Lung (tissue), 12 donors: ENCODE measurements around the gene VAT1L. TPM values are rescaled to one million over a fixed set of nuclear protein-coding genes. Genes with fewer than 3 reads are reported as not detected.

Source experiments
- ATAC-seq: fragments of 200-7000 bp; cut with Tn5 transposase; one replicate; pipeline ENCODE4 v1.9.1; 2020; ENCODE audit warnings: moderate number of reproducible peaks; ENCODE audit not compliant: insufficient read depth, low FRiP score
- DNase-seq, 3 donors: peaks; one replicate each; pipeline ENCODE4 v3.0.0-alpha.2; 2013 to 2017
- H3K27ac ChIP-seq, 2 donors: one replicate each; pipeline ENCODE4 v1.5.1; 2013; ENCODE audit warnings: mild to moderate bottlenecking in 2 of 2, moderate library complexity in 2 of 2, control low read depth in 1 of 2, inconsistent platforms in 1 of 2, low read depth in 1 of 2, low read length in 1 of 2
- H3K27me3 ChIP-seq, 3 donors: one replicate each; pipeline ENCODE4 v1.5.1; 2013; ENCODE audit warnings: low read length in 2 of 3; ENCODE audit not compliant: control insufficient read depth in 3 of 3, insufficient read depth in 3 of 3
- H3K36me3 ChIP-seq, 4 donors: one replicate each; pipeline ENCODE4 v1.5.1; 2013; ENCODE audit warnings: low read length in 4 of 4, mild to moderate bottlenecking in 1 of 4, moderate library complexity in 1 of 4; ENCODE audit not compliant: control insufficient read depth in 4 of 4, insufficient read depth in 4 of 4
- H3K4me1 ChIP-seq, 5 donors: one replicate each; pipeline ENCODE4 v1.5.1; 2013; ENCODE audit warnings: low read length in 5 of 5, mild to moderate bottlenecking in 2 of 5, moderate library complexity in 1 of 5; ENCODE audit not compliant: control insufficient read depth in 5 of 5, insufficient read depth in 5 of 5
- H3K4me3 ChIP-seq: one replicate; pipeline ENCODE4 v1.5.1; 2013; ENCODE audit warnings: mild to moderate bottlenecking, control low read depth, moderate library complexity
- H3K9ac ChIP-seq, 2 donors: one replicate each; pipeline ENCODE4 v1.5.1; 2013; ENCODE audit warnings: low read length in 2 of 2, control low read depth in 1 of 2; ENCODE audit not compliant: insufficient read depth in 1 of 2
- H3K9me3 ChIP-seq, 4 donors: one replicate each; pipeline ENCODE4 v1.5.1; 2013; ENCODE audit warnings: low read length in 3 of 4, mild to moderate bottlenecking in 1 of 4, moderate library complexity in 1 of 4; ENCODE audit not compliant: control insufficient read depth in 4 of 4, insufficient read depth in 3 of 4
- CTCF ChIP-seq: IDR thresholded peaks from 2 replicates; pipeline ENCODE4 v1.5.1; 2012; ENCODE audit warnings: mild to moderate bottlenecking; ENCODE audit errors: control extremely low read depth, extremely low read depth
- WGBS, 2 donors: extraction: QIAGEN DNeasy Blood & Tissue Kit; methylation state at CpG; one replicate each; pipeline ENCODE4 v1.1.7; 2013; 5-methylcytosine and 5-hydroxymethylcytosine counted together
- polyA plus RNA-seq, 2 donors: library from polyadenylated mRNA; stranded (reverse); fragments of 200-250 nt; gene quantifications; one replicate each; pipeline ENCODE4 v1.2.1, GENCODE V29; 2013
- total RNA-seq, 2 donors: library from RNA; depleted of rRNA in 1 of 2; stranded (reverse); fragments of >200 nt in 1 of 2; gene quantifications; one replicate each; pipeline ENCODE4 v1.2.1, GENCODE V29; 2014 to 2021
- donor health status: control.
- donor health status: control.
- donor health status: Bipolar disorder and iron deficiency.
- donor health status: healthy.
- donor health status: DM: yes; HTN: yes; CAD: no.

VAT1L gene
- total and polyA plus RNA-seq, 4 donors, result 0.14 to 3.3 (median 0.26) TPM

- no peak for TF ChIP-seq CTCF
- peaks cover 0 to 1% (median 0%) of the 10 kb centered on the region in 5 donors for H3K4me1 ChIP-seq
- H3K27me3 ChIP-seq, result peaks cover 0 to 4% (median 0%) of the 10 kb centered on the region in 3 donors
- no peaks in the 10 kb centered on the region for H3K9me3 ChIP-seq
- no peak overlapping the region for H3K4me3 ChIP-seq
- H3K27ac ChIP-seq, result no peak overlapping the region
- 26 to 28% methylated on average over 2 of the region's 2 CpGs for WGBS, 2 donors
- H3K9ac ChIP-seq, result no peak overlapping the region
- DNase-seq (peak in 2 of 3 donors; percentile 16 to 35), ATAC-seq (no peak)
- H3K36me3 ChIP-seq, result no peaks in the 10 kb centered on the region
Observed at GRCh38 chr16:77951788-77952187, 163.4 kb downstream of the VAT1L start.

- DNase-seq, result peak in 2 of 3 donors; percentile 38
- no peak overlapping the region for H3K4me3 ChIP-seq
- H3K36me3 ChIP-seq, result no peaks in the 10 kb centered on the region
- WGBS, 2 donors, result 81 to 84% methylated on average over 8 of the region's 8 CpGs
- H3K27me3 ChIP-seq, result peaks cover 0 to 4% (median 0%) of the 10 kb centered on the region in 3 donors
- H3K27ac ChIP-seq, result no peak overlapping the region
- peaks cover 0 to 1% (median 0%) of the 10 kb centered on the region in 5 donors for H3K4me1 ChIP-seq
- TF ChIP-seq CTCF, result no peak
- H3K9me3 ChIP-seq, result no peaks in the 10 kb centered on the region
- ATAC-seq, result no peak
- H3K9ac ChIP-seq, result no peak overlapping the region
Observed at GRCh38 chr16:77955127-77955526, 166.8 kb downstream of the VAT1L start.

GRCh38 chr16:77956231-77956630 is 167.9 kb downstream of the VAT1L start:
- Histone ChIP-seq H3K4me3 (no peak overlapping the region), H3K36me3 (no peaks in the 10 kb centered on the region), H3K27ac (no peak overlapping the region), H3K9me3 (no peaks in the 10 kb centered on the region), H3K4me1 (peaks cover 0 to 1% (median 0%) of the 10 kb centered on the region in 5 donors), H3K9ac (no peak overlapping the region), H3K27me3 (no peaks in the 10 kb centered on the region)
- DNase-seq, result no peak
- 91% methylated on average over 4 of the region's 4 CpGs for WGBS, 2 donors
- TF ChIP-seq CTCF, result no peak
- no peak for ATAC-seq

- H3K9me3 ChIP-seq, result no peaks in the 10 kb centered on the region
- no peak overlapping the region for H3K27ac ChIP-seq
- peaks cover 0 to 5% (median 0%) of the 10 kb centered on the region in 5 donors for H3K4me1 ChIP-seq
- ATAC-seq (no peak), DNase-seq (peak in 2 of 3 donors; percentile 14 to 24)
- no peak for TF ChIP-seq CTCF
- no peaks in the 10 kb centered on the region for H3K27me3 ChIP-seq
- no peak overlapping the region for H3K9ac ChIP-seq
- no peaks in the 10 kb centered on the region for H3K36me3 ChIP-seq
- H3K4me3 ChIP-seq, result no peak overlapping the region
- 79 to 84% methylated on average over 5 of the region's 5 CpGs for WGBS, 2 donors
Observed at GRCh38 chr16:77960766-77961165, 172.4 kb downstream of the VAT1L start.
